HFFc6 (cell line): ENCODE data around the gene CAPN12. TPM values are rescaled to one million over a fixed set of nuclear protein-coding genes. Genes with fewer than 3 reads are reported as not detected.
"Not testable (repeated sequence)": the region's sequence is repeated elsewhere in the genome, so short reads cannot be mapped to it uniquely, and the experiment has no call there.

Experiments used
- DNase-seq: peaks from one replicate; pipeline ENCODE4 v3.0.0-alpha.2; 2018
- H3K27ac Mint-ChIP-seq: 2 replicates; pipeline ENCODE4 v1.8.0; 2020; ENCODE audit warnings: mild to moderate bottlenecking, mixed read lengths
- H3K27me3 Mint-ChIP-seq: 2 replicates; pipeline ENCODE4 v1.8.0; 2021; ENCODE audit warnings: mild to moderate bottlenecking, moderate library complexity, mixed read lengths; ENCODE audit not compliant: insufficient read depth
- H3K36me3 Mint-ChIP-seq: 2 replicates; pipeline ENCODE4 v1.8.0; 2021; ENCODE audit warnings: low read depth, mixed read lengths
- H3K4me1 Mint-ChIP-seq: 2 replicates; pipeline ENCODE4 v1.8.0; 2020; ENCODE audit warnings: low read depth, mixed read lengths
- H3K4me3 Mint-ChIP-seq: 2 replicates; pipeline ENCODE4 v1.8.0; 2020; ENCODE audit warnings: mild to moderate bottlenecking, moderate library complexity, mixed read lengths
- H3K9me3 Mint-ChIP-seq: 2 replicates; pipeline ENCODE4 v1.8.0; 2020; ENCODE audit warnings: mild to moderate bottlenecking, mixed read lengths
- total RNA-seq, 6 experiments: library from RNA; stranded (reverse); fragmentation: NEBNext Ultra II Directional; extraction: Animal tissue kit (Norgen Biotek cat#: 25700); gene quantifications; 2 replicates in 1 of 6; 3 replicates in 5 of 6; pipeline ENCODE4 v1.2.3, GENCODE V29; 2021
- TF ChIP-seq, protein P1 (sequence below): fragments of 200-600 bp; sonication (generic); IDR thresholded peaks from 2 replicates; pipeline ENCODE4 v1.5.0; 2021; ENCODE audit warnings: antibody characterized with exemption, mild to moderate bottlenecking

Gene CAPN12
- total RNA-seq, 6 experiments from 2014 or later: 0.09 to 0.45 (median 0.19) TPM

- Mint-ChIP-seq H3K27me3 (peaks cover 2% of the 10 kb centered on the region), H3K4me3 (no peak within 1 kb of the TSS), H3K4me1 (peaks cover 8% of the 10 kb centered on the region), H3K27ac (no peak within 1 kb of the TSS), H3K9me3 (no peaks in the 10 kb centered on the region), H3K36me3 (no peaks in the 10 kb centered on the region)
- no peak for DNase-seq
- TF ChIP-seq, protein P1, sequence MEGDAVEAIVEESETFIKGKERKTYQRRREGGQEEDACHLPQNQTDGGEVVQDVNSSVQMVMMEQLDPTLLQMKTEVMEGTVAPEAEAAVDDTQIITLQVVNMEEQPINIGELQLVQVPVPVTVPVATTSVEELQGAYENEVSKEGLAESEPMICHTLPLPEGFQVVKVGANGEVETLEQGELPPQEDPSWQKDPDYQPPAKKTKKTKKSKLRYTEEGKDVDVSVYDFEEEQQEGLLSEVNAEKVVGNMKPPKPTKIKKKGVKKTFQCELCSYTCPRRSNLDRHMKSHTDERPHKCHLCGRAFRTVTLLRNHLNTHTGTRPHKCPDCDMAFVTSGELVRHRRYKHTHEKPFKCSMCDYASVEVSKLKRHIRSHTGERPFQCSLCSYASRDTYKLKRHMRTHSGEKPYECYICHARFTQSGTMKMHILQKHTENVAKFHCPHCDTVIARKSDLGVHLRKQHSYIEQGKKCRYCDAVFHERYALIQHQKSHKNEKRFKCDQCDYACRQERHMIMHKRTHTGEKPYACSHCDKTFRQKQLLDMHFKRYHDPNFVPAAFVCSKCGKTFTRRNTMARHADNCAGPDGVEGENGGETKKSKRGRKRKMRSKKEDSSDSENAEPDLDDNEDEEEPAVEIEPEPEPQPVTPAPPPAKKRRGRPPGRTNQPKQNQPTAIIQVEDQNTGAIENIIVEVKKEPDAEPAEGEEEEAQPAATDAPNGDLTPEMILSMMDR: no peak
Measured at GRCh38 chr19:38788478-38789243, 44.4 kb upstream of the CAPN12 start, which contains the start of gene LGALS7B. Gene LGALS7B, plus strand, starts transcription at chr19:38789200. Its CDS starts 27 bp downstream, at chr19:38789227.

DNA sequence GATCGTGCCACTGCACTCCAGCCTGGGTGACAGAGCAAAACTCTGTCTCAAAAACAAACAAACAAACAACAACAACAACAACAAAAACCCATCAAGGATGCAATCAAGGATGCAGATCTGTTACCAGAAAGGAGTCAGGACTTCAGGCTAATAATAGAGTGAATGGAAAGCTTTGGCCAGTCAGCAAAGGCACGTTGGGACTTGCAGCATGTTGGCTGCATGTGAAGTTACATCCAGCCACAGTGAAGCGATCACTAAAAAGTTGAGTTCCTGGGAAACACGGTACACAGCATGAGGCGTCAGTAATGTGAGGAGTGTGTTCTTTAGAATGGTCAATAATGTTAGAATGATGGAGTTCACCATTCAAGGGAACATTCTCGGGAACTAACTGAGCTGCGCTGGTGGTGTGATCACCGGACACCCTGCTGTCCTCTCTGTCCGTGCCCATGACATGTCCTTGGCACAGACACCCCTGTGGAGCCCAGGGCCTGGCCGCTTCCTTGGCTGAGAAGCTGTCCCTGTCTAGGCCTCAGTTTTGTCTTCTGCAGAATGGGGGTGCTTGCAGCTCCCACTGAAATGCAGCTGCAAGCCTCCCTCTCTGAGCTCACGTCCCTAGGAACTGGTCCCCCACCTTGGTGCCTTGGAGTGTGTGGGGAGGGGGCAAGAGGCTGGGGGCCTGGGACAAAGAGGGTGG lies 42.4 kb upstream of the CAPN12 start:
- H3K4me1 Mint-ChIP-seq: no peaks in the 10 kb centered on the region
- DNase-seq: no peak
- H3K27me3 Mint-ChIP-seq: peaks cover 7% of the 10 kb centered on the region
- no peak overlapping the region for H3K4me3 Mint-ChIP-seq
- no peaks in the 10 kb centered on the region for H3K36me3 Mint-ChIP-seq
- no peaks in the 10 kb centered on the region for H3K9me3 Mint-ChIP-seq
- TF ChIP-seq, protein P1: no peak
- no peak overlapping the region for H3K27ac Mint-ChIP-seq

DNA sequence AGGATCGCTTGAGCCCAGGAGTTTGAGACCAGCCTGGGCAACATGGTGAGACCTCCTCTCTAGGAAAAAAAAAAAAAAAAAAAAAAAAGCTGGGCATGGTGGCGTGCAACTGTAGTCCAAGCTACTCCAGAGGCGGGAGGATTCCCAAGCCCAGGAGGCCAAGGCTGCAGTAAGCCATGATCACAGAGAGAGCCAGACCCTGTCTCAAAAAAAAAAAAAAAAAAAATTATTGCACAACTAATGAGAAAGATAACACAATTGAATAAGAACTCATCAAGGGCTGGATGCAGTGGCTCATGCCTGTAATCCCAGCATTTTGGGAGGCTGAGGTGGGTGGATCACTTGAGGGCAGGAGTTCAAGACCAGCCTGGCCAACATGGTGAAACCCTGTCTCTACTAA lies 41.8 kb upstream of the CAPN12 start:
- H3K27ac Mint-ChIP-seq, H3K4me3 Mint-ChIP-seq, H3K4me1 Mint-ChIP-seq, H3K9me3 Mint-ChIP-seq, DNase-seq, H3K36me3 Mint-ChIP-seq, H3K27me3 Mint-ChIP-seq: not testable (repeated sequence)

DNA sequence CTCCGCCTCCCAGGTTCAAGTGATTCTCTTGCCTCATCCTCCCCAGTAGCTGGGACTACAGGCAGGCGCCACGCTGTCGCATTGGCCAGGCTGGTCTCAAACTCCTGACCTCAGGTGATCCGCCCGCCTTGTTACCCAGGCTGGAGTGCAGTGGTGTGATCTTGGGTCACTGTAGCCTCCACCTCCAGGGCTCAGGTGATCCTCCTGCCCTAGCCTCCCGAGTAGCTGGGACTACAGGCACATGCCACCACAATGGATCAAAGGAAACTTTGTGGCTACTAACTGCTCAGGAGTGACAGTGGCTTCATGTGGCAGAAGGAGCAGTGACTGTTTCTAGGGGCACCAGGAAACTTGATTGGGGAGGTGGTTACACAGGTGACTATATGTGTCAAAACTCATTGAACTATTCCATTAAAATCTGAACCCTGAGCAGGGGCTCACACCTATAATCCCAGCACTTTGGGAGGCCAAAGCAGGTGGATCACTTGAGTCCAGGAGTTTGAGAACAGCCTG lies 41.0 kb upstream of the CAPN12 start:
- no peak overlapping the region for H3K27ac Mint-ChIP-seq
- no peak for DNase-seq
- no peaks in the 10 kb centered on the region for H3K9me3 Mint-ChIP-seq
- no peak overlapping the region for H3K4me3 Mint-ChIP-seq
- H3K27me3 Mint-ChIP-seq: peaks cover 7% of the 10 kb centered on the region
- TF ChIP-seq, protein P1: no peak
- no peaks in the 10 kb centered on the region for H3K4me1 Mint-ChIP-seq
- no peaks in the 10 kb centered on the region for H3K36me3 Mint-ChIP-seq

DNA sequence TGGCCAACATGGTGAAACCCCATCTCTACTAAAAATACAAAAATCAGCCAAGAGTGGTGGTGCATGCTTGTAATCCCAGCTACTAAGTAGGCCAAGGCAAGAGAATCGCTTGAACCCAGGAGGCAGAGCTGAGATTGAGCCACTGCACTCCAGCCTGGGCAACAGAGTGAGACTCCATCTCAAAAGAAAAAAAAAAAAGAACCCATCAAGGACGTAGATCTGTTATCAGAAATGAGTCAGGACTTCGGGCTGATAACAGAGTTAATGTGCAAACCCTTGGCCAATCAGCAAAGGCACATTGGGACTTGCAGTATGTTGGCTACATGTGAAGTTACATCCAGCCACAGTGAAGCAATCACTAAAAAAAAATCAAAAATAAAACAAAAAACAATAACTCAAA lies 40.0 kb upstream of the CAPN12 start:
- H3K4me1 Mint-ChIP-seq: no peaks in the 10 kb centered on the region
- TF ChIP-seq, protein P1: no peak

DNA sequence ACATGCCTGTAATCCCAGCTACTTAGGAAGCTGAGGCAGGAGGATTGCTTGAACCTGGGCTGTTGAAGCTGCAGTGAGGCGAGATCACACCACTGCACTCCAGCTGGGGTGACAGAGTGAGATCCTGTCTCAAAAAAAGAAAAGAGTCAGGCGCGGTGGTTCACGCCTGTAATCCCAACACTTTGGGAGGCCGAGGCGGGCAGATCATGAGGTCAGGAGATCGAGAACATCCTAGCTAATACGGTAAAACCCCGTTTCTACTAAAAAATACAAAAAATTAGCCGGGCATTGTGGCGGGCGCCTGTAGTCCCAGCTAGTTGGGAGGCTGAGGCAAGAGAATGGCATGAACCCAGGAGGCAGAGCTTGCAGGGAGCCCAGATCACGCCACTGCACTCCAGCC lies 37.9 kb upstream of the CAPN12 start:
- DNase-seq, H3K4me1 Mint-ChIP-seq, H3K36me3 Mint-ChIP-seq, H3K4me3 Mint-ChIP-seq, H3K9me3 Mint-ChIP-seq, H3K27ac Mint-ChIP-seq: not testable (repeated sequence)
- peaks cover 11% of the 10 kb centered on the region for H3K27me3 Mint-ChIP-seq

More for the DNA sequence above, 40.0 kb upstream of the CAPN12 start:
- peaks cover 7% of the 10 kb centered on the region for H3K27me3 Mint-ChIP-seq
- H3K27ac Mint-ChIP-seq: no peak overlapping the region
- DNase-seq: no peak
- H3K4me3 Mint-ChIP-seq: no peak overlapping the region
- H3K9me3 Mint-ChIP-seq: no peaks in the 10 kb centered on the region
- no peaks in the 10 kb centered on the region for H3K36me3 Mint-ChIP-seq
